Measurements from ENCODE around the gene HMCN2.
"Not testable (repeated sequence)": the region's sequence is repeated elsewhere in the genome, so short reads cannot be mapped to it uniquely, and the experiment has no call there.

The HMCN2 gene

GRCh38 chr9:130331573-130331972 lies 66.0 kb downstream of the HMCN2 start:
- DNase-seq = no peak

GRCh38 chr9:130332384-130332926 lies 66.9 kb downstream of the HMCN2 start:
- no peak for DNase-seq

GRCh38 chr9:130333041-130333711 lies 67.6 kb downstream of the HMCN2 start:
- no peak for DNase-seq

GRCh38 chr9:130333712-130334062 lies 68.1 kb downstream of the HMCN2 start:
- no peak for DNase-seq

GRCh38 chr9:130334915-130335314 lies 69.4 kb downstream of the HMCN2 start:
- DNase-seq = no peak

GRCh38 chr9:130336027-130336610 lies 70.6 kb downstream of the HMCN2 start:
- no peak for DNase-seq

- no peak for DNase-seq
These were observed 71.3 kb downstream of the HMCN2 start for GRCh38 chr9:130336885-130337284.

- DNase-seq = no peak
These were observed 71.8 kb downstream of the HMCN2 start for GRCh38 chr9:130337318-130337717.

GRCh38 chr9:130337784-130338380 lies 72.3 kb downstream of the HMCN2 start:
- no peak for DNase-seq

GRCh38 chr9:130338891-130339290 lies 73.3 kb downstream of the HMCN2 start:
- DNase-seq = not testable (repeated sequence)

- DNase-seq = no peak
These were observed 73.7 kb downstream of the HMCN2 start for GRCh38 chr9:130339306-130339705.

- no peak for DNase-seq
These were observed 74.5 kb downstream of the HMCN2 start for GRCh38 chr9:130340011-130340410.

GRCh38 chr9:130340557-130340956 lies 75.0 kb downstream of the HMCN2 start:
- not testable (repeated sequence) for DNase-seq

GRCh38 chr9:130341128-130341527 lies 75.6 kb downstream of the HMCN2 start:
- DNase-seq = no peak

- no peak for DNase-seq
These were observed 76.5 kb downstream of the HMCN2 start for GRCh38 chr9:130341839-130342713.

GRCh38 chr9:130342714-130343085 lies 77.1 kb downstream of the HMCN2 start:
- no peak for DNase-seq

GRCh38 chr9:130343445-130343918 lies 77.9 kb downstream of the HMCN2 start:
- no peak for DNase-seq

GRCh38 chr9:130344366-130344765 lies 78.8 kb downstream of the HMCN2 start:
- DNase-seq = no peak

- no peak for DNase-seq
These were observed 79.7 kb downstream of the HMCN2 start for GRCh38 chr9:130345009-130345896.

- DNase-seq = no peak
These were observed 80.4 kb downstream of the HMCN2 start for GRCh38 chr9:130345897-130346385.

- DNase-seq = no peak
These were observed 80.9 kb downstream of the HMCN2 start for GRCh38 chr9:130346431-130346830.

- DNase-seq = no peak
These were observed 81.5 kb downstream of the HMCN2 start for GRCh38 chr9:130347036-130347435.
